ENCODE data around the gene NPTN. TPM values are rescaled to one million over a fixed set of nuclear protein-coding genes. Genes with fewer than 3 reads are reported as not detected.

Gene NPTN
- polyA plus RNA-seq, 1 donor (not counting 4 experiments of a cell fraction or from before 2014, with no cell fraction given), result 223 TPM

- Histone ChIP-seq H3K27ac (ENCODE audit: control insufficient read depth, insufficient read depth, low read length) (peak overlapping the region; percentile 86), H3K9ac (ENCODE audit: control insufficient read depth, extremely low read depth, insufficient read depth, low read length) (peak overlapping the region; percentile 96), H3K4me1 (ENCODE audit: control insufficient read depth, extremely low read depth, insufficient read depth, low read length) (peaks cover 53% of the 10 kb centered on the region), H3K9me3 (ENCODE audit: control insufficient read depth, low read depth, low read length) (no peaks in the 10 kb centered on the region), H2AFZ (ENCODE audit: control insufficient read depth, low read length) (no peak overlapping the region), H3K79me2 (ENCODE audit: control insufficient read depth, insufficient read depth, low read length) (peaks cover 68% of the 10 kb centered on the region), H3K9me1 (ENCODE audit: control insufficient read depth, extremely low read depth, insufficient read depth, low read length) (no peaks in the 10 kb centered on the region), H3K4me2 (ENCODE audit: control insufficient read depth, extremely low read depth, insufficient read depth, low read depth, low read length) (peak overlapping the region; percentile 94), H4K20me1 (ENCODE audit: control insufficient read depth, extremely low read depth, insufficient read depth, low read length) (peaks cover 10% of the 10 kb centered on the region), H3K36me3 (ENCODE audit: control insufficient read depth in 2 of 2, extremely low read depth in 1 of 2, insufficient read depth in 2 of 2, low read length in 2 of 2) (no peaks in the 10 kb centered on the region), H3K4me3 (ENCODE audit: control insufficient read depth in 2 of 3, extremely low read depth in 1 of 3, insufficient read depth in 2 of 3, low read depth in 1 of 3, low read length in 3 of 3) (peak overlapping the region; percentile 95 to 97 (median 95)), H3K27me3 (ENCODE audit: control insufficient read depth, extremely low read depth, insufficient read depth, low read length) (no peaks in the 10 kb centered on the region)
- FAIRE-seq (no peak), DNase-seq (ENCODE audit: low read depth, low spot score) (no peak)
- TF ChIP-seq CTCF (optimal IDR thresholded peaks at IDR 0.05 in 1 of 3, IDR thresholded peaks at IDR 0.05 in 1 of 3, conservative IDR thresholded peaks at IDR 0.05 in 1 of 3; ENCODE audit: extremely low read depth in 1 of 3, insufficient read depth in 2 of 3, low read length in 3 of 3), result no peak
- dilution Hi-C loops (cut with MboI; ENCODE audit: extremely low pct_ligation_motif_present, low sequenced_read_pairs), result no loop called here
Observed at GRCh38 chr15:73630921-73631362, 2.2 kb downstream of the NPTN start.

- DNase-seq (ENCODE audit: low read depth, low spot score), result no peak
- Histone ChIP-seq H2AFZ (ENCODE audit: control insufficient read depth, low read length) (no peak overlapping the region), H3K27ac (ENCODE audit: control insufficient read depth, insufficient read depth, low read length) (peak overlapping the region; percentile 86), H3K4me2 (ENCODE audit: control insufficient read depth, extremely low read depth, insufficient read depth, low read depth, low read length) (peak overlapping the region; percentile 94), H3K9me1 (ENCODE audit: control insufficient read depth, extremely low read depth, insufficient read depth, low read length) (no peaks in the 10 kb centered on the region), H3K4me1 (ENCODE audit: control insufficient read depth, extremely low read depth, insufficient read depth, low read length) (peaks cover 48% of the 10 kb centered on the region), H4K20me1 (ENCODE audit: control insufficient read depth, extremely low read depth, insufficient read depth, low read length) (peaks cover 10% of the 10 kb centered on the region), H3K9ac (ENCODE audit: control insufficient read depth, extremely low read depth, insufficient read depth, low read length) (peak overlapping the region; percentile 29), H3K4me3 (ENCODE audit: control insufficient read depth in 2 of 3, extremely low read depth in 1 of 3, insufficient read depth in 2 of 3, low read depth in 1 of 3, low read length in 3 of 3) (peak overlapping the region in 2 of 3 experiments; percentile 95), H3K79me2 (ENCODE audit: control insufficient read depth, insufficient read depth, low read length) (peaks cover 79% of the 10 kb centered on the region), H3K27me3 (ENCODE audit: control insufficient read depth, extremely low read depth, insufficient read depth, low read length) (no peaks in the 10 kb centered on the region), H3K9me3 (ENCODE audit: control insufficient read depth, low read depth, low read length) (no peaks in the 10 kb centered on the region), H3K36me3 (ENCODE audit: control insufficient read depth in 2 of 2, extremely low read depth in 1 of 2, insufficient read depth in 2 of 2, low read length in 2 of 2) (no peaks in the 10 kb centered on the region)
- no peak for FAIRE-seq
- TF ChIP-seq EZH2 (IDR thresholded peaks at IDR 0.05; ENCODE audit: low read length), result no peak
- no peak for TF ChIP-seq CTCF (optimal IDR thresholded peaks at IDR 0.05 in 1 of 3, IDR thresholded peaks at IDR 0.05 in 1 of 3, conservative IDR thresholded peaks at IDR 0.05 in 1 of 3; ENCODE audit: extremely low read depth in 1 of 3, insufficient read depth in 2 of 3, low read length in 3 of 3)
- dilution Hi-C loops (cut with MboI; ENCODE audit: extremely low pct_ligation_motif_present, low sequenced_read_pairs), result no loop called here
Observed at GRCh38 chr15:73629798-73630429, 3.3 kb downstream of the NPTN start.

All from keratinocyte (primary cell).